ENCODE data around the gene MBOAT2. TPM values are rescaled to one million over a fixed set of nuclear protein-coding genes. Genes with fewer than 3 reads are reported as not detected.

Gene MBOAT2
- total and polyA plus RNA-seq, 2 donors (not counting 1 experiment from before 2014, with no cell fraction given): 0.24 to 1.3 TPM

DNA sequence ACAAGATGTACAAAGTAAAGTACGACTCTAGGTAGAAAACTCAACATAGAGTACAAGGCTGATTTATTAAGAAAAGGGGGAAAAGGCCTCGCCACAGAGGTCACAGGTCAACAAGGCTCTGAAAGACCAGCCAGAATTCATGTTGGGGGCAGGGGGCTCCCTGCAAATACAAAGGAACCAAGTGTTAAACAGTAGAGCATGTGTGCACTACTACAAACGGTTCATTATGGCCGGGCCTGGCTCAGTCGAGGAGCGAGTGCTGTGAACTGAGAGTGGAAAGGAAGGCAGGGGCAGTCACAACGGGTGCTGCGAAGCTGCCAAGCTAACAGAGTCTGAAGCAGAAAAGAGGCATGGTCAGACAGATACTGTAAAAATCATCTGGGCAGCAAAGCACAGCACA is 77.1 kb downstream of the MBOAT2 start:
- H2AFZ ChIP-seq (ENCODE audit: insufficient read depth, low read depth, low read length, poor library complexity, severe bottlenecking): no peak overlapping the region
- WGBS (ENCODE audit: insufficient coverage): 97% methylated on average over 8 of the region's 8 CpGs
- POLR2A ChIA-PET: no interaction called here
- Mint-ChIP-seq H3K9me3 (ENCODE audit: insufficient read depth) (no peaks in the 10 kb centered on the region), H3K27me3 (no peaks in the 10 kb centered on the region), H3K4me1 (no peaks in the 10 kb centered on the region), H3K4me3 (no peak overlapping the region), H3K27ac (no peak overlapping the region)
- CTCF ChIA-PET: no interaction called here
- no peaks in the 10 kb centered on the region for H3K79me2 ChIP-seq (ENCODE audit: control insufficient read depth, insufficient read depth, low read length)
- DNase-seq (no peak), ATAC-seq (ENCODE audit: low read depth) (no peak)
- intact Hi-C loops (cut with micrococcal nuclease): no loop called here
- H3K9ac ChIP-seq (ENCODE audit: low read length): no peak overlapping the region
- no peak overlapping the region for H3K4me3 ChIP-seq (ENCODE audit: control extremely low read depth in 1 of 5, extremely low read depth in 1 of 5, insufficient read depth in 1 of 5, low read depth in 2 of 5, low read length in 4 of 5)
- no peaks in the 10 kb centered on the region for H3K4me1 ChIP-seq (ENCODE audit: control insufficient read depth in 2 of 2, insufficient read depth in 2 of 2, low read length in 2 of 2)
- no peaks in the 10 kb centered on the region for H3K36me3 ChIP-seq (replicated peaks in 1 of 2; ENCODE audit: control extremely low read depth in 1 of 2, control insufficient read depth in 1 of 2, extremely low read depth in 1 of 2, insufficient read depth in 2 of 2, low read length in 1 of 2)
- TF ChIP-seq, protein P1, sequence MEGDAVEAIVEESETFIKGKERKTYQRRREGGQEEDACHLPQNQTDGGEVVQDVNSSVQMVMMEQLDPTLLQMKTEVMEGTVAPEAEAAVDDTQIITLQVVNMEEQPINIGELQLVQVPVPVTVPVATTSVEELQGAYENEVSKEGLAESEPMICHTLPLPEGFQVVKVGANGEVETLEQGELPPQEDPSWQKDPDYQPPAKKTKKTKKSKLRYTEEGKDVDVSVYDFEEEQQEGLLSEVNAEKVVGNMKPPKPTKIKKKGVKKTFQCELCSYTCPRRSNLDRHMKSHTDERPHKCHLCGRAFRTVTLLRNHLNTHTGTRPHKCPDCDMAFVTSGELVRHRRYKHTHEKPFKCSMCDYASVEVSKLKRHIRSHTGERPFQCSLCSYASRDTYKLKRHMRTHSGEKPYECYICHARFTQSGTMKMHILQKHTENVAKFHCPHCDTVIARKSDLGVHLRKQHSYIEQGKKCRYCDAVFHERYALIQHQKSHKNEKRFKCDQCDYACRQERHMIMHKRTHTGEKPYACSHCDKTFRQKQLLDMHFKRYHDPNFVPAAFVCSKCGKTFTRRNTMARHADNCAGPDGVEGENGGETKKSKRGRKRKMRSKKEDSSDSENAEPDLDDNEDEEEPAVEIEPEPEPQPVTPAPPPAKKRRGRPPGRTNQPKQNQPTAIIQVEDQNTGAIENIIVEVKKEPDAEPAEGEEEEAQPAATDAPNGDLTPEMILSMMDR (IDR thresholded peaks at IDR 0.05): no peak
- TF ChIP-seq EZH2 (IDR thresholded peaks at IDR 0.05; ENCODE audit: borderline replicate concordance, insufficient read depth, low read depth, low read length, poor library complexity, severe bottlenecking): no peak
- H3K9me3 ChIP-seq (ENCODE audit: control extremely low read depth in 1 of 3, control insufficient read depth in 2 of 3, insufficient read depth in 1 of 3, low read length in 2 of 3): no peaks in the 10 kb centered on the region
- H3K4me2 ChIP-seq (replicated peaks; ENCODE audit: low read depth, low read length, poor library complexity, severe bottlenecking): no peak overlapping the region
- H3K27ac ChIP-seq (ENCODE audit: low read length in 2 of 2): no peak overlapping the region
- peaks cover 0 to 3% (median 0%) of the 10 kb centered on the region in 4 experiments for H3K27me3 ChIP-seq (replicated peaks in 1 of 4; ENCODE audit: control extremely low read depth in 1 of 4, control insufficient read depth in 3 of 4, insufficient read depth in 4 of 4, low read length in 3 of 4)
- no peaks in the 10 kb centered on the region for H4K20me1 ChIP-seq (ENCODE audit: control insufficient read depth, insufficient read depth, low read length, poor library complexity, severe bottlenecking)

DNA sequence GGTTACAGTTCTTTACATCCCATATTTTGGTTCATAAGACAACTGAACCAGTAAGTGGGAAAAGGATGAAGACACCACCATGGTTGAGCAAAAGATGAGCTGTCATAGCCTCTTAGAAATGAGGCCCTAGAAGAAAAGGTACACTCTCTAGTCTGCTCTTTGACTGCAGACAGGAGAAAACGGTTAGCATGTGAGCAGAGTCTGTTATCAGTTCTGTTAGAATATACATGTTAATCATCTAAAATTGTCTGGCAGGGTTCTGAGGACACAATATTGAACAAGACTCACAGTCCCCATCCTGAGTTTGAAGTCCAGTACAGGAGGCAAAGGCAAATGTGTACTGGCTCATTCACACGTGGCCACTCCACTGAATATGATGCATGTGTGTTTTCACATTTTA is 78.1 kb downstream of the MBOAT2 start:
- WGBS (ENCODE audit: insufficient coverage): no CpG with 5 or more reads among the region's 2 CpGs
- TF ChIP-seq, protein P1 (IDR thresholded peaks at IDR 0.05): no peak
- TF ChIP-seq EZH2 (IDR thresholded peaks at IDR 0.05; ENCODE audit: borderline replicate concordance, insufficient read depth, low read depth, low read length, poor library complexity, severe bottlenecking): no peak
- Histone ChIP-seq H3K9me3 (ENCODE audit: control extremely low read depth in 1 of 3, control insufficient read depth in 2 of 3, insufficient read depth in 1 of 3, low read length in 2 of 3) (no peaks in the 10 kb centered on the region), H2AFZ (ENCODE audit: insufficient read depth, low read depth, low read length, poor library complexity, severe bottlenecking) (no peak overlapping the region), H3K4me1 (ENCODE audit: control insufficient read depth in 2 of 2, insufficient read depth in 2 of 2, low read length in 2 of 2) (no peaks in the 10 kb centered on the region), H4K20me1 (ENCODE audit: control insufficient read depth, insufficient read depth, low read length, poor library complexity, severe bottlenecking) (no peaks in the 10 kb centered on the region), H3K9ac (ENCODE audit: low read length) (no peak overlapping the region), H3K4me3 (ENCODE audit: control extremely low read depth in 1 of 5, extremely low read depth in 1 of 5, insufficient read depth in 1 of 5, low read depth in 2 of 5, low read length in 4 of 5) (no peak overlapping the region), H3K79me2 (ENCODE audit: control insufficient read depth, insufficient read depth, low read length) (no peaks in the 10 kb centered on the region), H3K4me2 (replicated peaks; ENCODE audit: low read depth, low read length, poor library complexity, severe bottlenecking) (no peak overlapping the region), H3K27ac (ENCODE audit: low read length in 2 of 2) (no peak overlapping the region), H3K36me3 (replicated peaks in 1 of 2; ENCODE audit: control extremely low read depth in 1 of 2, control insufficient read depth in 1 of 2, extremely low read depth in 1 of 2, insufficient read depth in 2 of 2, low read length in 1 of 2) (no peaks in the 10 kb centered on the region), H3K27me3 (replicated peaks in 1 of 4; ENCODE audit: control extremely low read depth in 1 of 4, control insufficient read depth in 3 of 4, insufficient read depth in 4 of 4, low read length in 3 of 4) (peaks cover 0 to 3% (median 0%) of the 10 kb centered on the region in 4 experiments)
- Mint-ChIP-seq H3K4me3 (no peak overlapping the region), H3K9me3 (ENCODE audit: insufficient read depth) (no peaks in the 10 kb centered on the region), H3K4me1 (no peaks in the 10 kb centered on the region), H3K27me3 (no peaks in the 10 kb centered on the region), H3K27ac (no peak overlapping the region)
- CTCF ChIA-PET: no interaction called here
- no peak for ATAC-seq (ENCODE audit: low read depth)
- POLR2A ChIA-PET: no interaction called here
- no peak for DNase-seq
- intact Hi-C loops (cut with micrococcal nuclease): no loop called here

Data from B cell (primary cell).